PFSK-1 (cell line): ENCODE results near the gene SORBS2.

Experiments used
- FOXP2 ChIP-seq: optimal IDR thresholded peaks from 2 replicates; pipeline ENCODE3; 2011; ENCODE audit warnings: borderline replicate concordance, control low read depth, inconsistent platforms; ENCODE audit not compliant: insufficient read depth; ENCODE audit errors: extremely low read length, extremely low read depth
- POLR2AphosphoS5 ChIP-seq: IDR thresholded peaks from 2 replicates; pipeline ENCODE4 v1.6.1; 2012; ENCODE audit warnings: low read depth, mild to moderate bottlenecking, control low read depth, low read length, moderate library complexity
- REST ChIP-seq, 2 experiments: IDR thresholded peaks; 2 replicates each; pipeline versions ENCODE4 v1.6.1 to v1.8.0; 2011 to 2012; ENCODE audit warnings: low read depth in 2 of 2, low read length in 2 of 2, control low read depth in 1 of 2, inconsistent platforms in 1 of 2, mild to moderate bottlenecking in 1 of 2, moderate library complexity in 1 of 2; ENCODE audit not compliant: insufficient read depth in 1 of 2
- SIN3A ChIP-seq: IDR thresholded peaks from 2 replicates; pipeline ENCODE4 v1.6.1; 2012; ENCODE audit warnings: mild to moderate bottlenecking, low read length, moderate library complexity, borderline replicate concordance; ENCODE audit not compliant: insufficient read depth
- TAF1 ChIP-seq: IDR thresholded peaks from 2 replicates; pipeline ENCODE4 v1.6.1; 2012; ENCODE audit warnings: low read length, control low read depth, borderline replicate concordance; ENCODE audit not compliant: insufficient read depth

The SORBS2 gene

GRCh38 chr4:185754961-185755360 is 57.0 kb downstream of the SORBS2 start:
- TF ChIP-seq SIN3A (no peak), FOXP2 (no peak), TAF1 (no peak)

- TF ChIP-seq SIN3A (no peak), TAF1 (no peak), REST (IDR thresholded peaks at IDR 0.05; ENCODE audit: insufficient read depth in 1 of 2, low read depth in 2 of 2, low read length in 2 of 2) (no peak), FOXP2 (no peak), POLR2AphosphoS5 (no peak)
These were observed 59.1 kb downstream of the SORBS2 start for GRCh38 chr4:185752872-185753271.

GRCh38 chr4:185749858-185750257 is 62.1 kb downstream of the SORBS2 start:
- no peak for TF ChIP-seq POLR2AphosphoS5
- no peak for TF ChIP-seq SIN3A
- TF ChIP-seq REST (IDR thresholded peaks at IDR 0.05; ENCODE audit: insufficient read depth in 1 of 2, low read depth in 2 of 2, low read length in 2 of 2), result no peak
- no peak for TF ChIP-seq FOXP2
- no peak for TF ChIP-seq TAF1

GRCh38 chr4:185748901-185749390 is 63.0 kb downstream of the SORBS2 start:
- TF ChIP-seq TAF1, result no peak
- no peak for TF ChIP-seq REST (IDR thresholded peaks at IDR 0.05; ENCODE audit: insufficient read depth in 1 of 2, low read depth in 2 of 2, low read length in 2 of 2)
- no peak for TF ChIP-seq FOXP2
- no peak for TF ChIP-seq POLR2AphosphoS5
- no peak for TF ChIP-seq SIN3A

- TF ChIP-seq FOXP2 (no peak), POLR2AphosphoS5 (no peak), SIN3A (no peak), REST (IDR thresholded peaks at IDR 0.05; ENCODE audit: insufficient read depth in 1 of 2, low read depth in 2 of 2, low read length in 2 of 2) (no peak), TAF1 (no peak)
These were observed 66.1 kb downstream of the SORBS2 start for GRCh38 chr4:185745891-185746290.
